Uterus (tissue), 2 donors: Measurements from ENCODE around the gene OR52D1.

Source experiments
- POLR2A ChIP-seq, 2 donors: fragments of 450-650 bp; IDR thresholded peaks; one replicate each; pipeline ENCODE4 v1.6.1; 2016; ENCODE audit warnings: antibody characterized with exemption in 2 of 2, mild to moderate bottlenecking in 1 of 2, moderate library complexity in 1 of 2
- TF ChIP-seq, protein P1 (sequence below), 4 experiments: fragments of 200-600 bp in 2 of 4; fragments of 450-650 bp in 2 of 4; sonication (generic) in 2 of 4; IDR thresholded peaks; one replicate each; pipeline ENCODE4 v1.5.1; 2016 to 2019; ENCODE audit warnings: antibody characterized with exemption in 4 of 4, mild to moderate bottlenecking in 2 of 4, moderate library complexity in 1 of 4

DNA sequence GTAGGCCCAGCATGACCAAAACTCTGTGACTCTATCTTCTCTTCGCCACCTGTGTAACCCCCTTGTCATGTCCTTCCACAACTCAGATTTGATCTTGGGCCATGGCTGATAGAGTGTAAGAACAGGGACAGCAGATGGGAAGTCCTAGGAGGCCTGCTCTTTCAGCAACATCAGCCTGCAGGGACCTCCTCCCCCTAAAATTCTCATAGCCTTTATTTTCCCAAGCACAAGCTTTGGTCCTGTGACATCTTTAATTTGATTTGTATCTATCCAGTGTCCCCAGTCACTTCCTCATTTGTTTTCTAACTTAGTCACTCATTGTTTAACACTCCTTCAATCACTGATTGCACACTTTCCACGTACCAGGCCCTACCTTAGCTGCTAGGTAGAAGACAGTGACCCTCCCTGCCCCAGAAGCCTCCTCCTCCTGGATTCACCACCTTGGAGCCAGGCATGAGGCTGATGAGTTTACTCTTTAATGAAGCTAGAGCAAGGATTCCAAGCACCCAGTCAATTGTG, 16.0 kb downstream of the OR52D1 start:
- no peak for TF ChIP-seq POLR2A (IDR thresholded peaks at IDR 0.05)
- TF ChIP-seq, protein P1, sequence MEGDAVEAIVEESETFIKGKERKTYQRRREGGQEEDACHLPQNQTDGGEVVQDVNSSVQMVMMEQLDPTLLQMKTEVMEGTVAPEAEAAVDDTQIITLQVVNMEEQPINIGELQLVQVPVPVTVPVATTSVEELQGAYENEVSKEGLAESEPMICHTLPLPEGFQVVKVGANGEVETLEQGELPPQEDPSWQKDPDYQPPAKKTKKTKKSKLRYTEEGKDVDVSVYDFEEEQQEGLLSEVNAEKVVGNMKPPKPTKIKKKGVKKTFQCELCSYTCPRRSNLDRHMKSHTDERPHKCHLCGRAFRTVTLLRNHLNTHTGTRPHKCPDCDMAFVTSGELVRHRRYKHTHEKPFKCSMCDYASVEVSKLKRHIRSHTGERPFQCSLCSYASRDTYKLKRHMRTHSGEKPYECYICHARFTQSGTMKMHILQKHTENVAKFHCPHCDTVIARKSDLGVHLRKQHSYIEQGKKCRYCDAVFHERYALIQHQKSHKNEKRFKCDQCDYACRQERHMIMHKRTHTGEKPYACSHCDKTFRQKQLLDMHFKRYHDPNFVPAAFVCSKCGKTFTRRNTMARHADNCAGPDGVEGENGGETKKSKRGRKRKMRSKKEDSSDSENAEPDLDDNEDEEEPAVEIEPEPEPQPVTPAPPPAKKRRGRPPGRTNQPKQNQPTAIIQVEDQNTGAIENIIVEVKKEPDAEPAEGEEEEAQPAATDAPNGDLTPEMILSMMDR (IDR thresholded peaks at IDR 0.05): no peak
